ENCODE data around the gene ARHGEF38. TPM values are rescaled to one million over a fixed set of nuclear protein-coding genes. Genes with fewer than 3 reads are reported as not detected.

The ARHGEF38 gene
- total RNA-seq, 4 donors from 2014 or later, result 0.11 to 0.88 (median 0.54) TPM

- intact Hi-C loops (cut with DNase I; ENCODE audit: low total_unique reads), result no loop called here
- no peak for TF ChIP-seq POLR2A (IDR thresholded peaks at IDR 0.05)
- TF ChIP-seq CTCF (IDR thresholded peaks at IDR 0.05), result no peak
- WGBS, 2 donors, result 19 to 26% methylated on average over 1 of the region's 1 CpG
- DNase-seq (ENCODE audit: low spot score in 2 of 2), result no peak
- no peak overlapping the region for H3K4me3 ChIP-seq (ENCODE audit: low read depth, poor library complexity, severe bottlenecking)
Observed at GRCh38 chr4:105634402-105635080, 82.1 kb downstream of the ARHGEF38 start.

DNA sequence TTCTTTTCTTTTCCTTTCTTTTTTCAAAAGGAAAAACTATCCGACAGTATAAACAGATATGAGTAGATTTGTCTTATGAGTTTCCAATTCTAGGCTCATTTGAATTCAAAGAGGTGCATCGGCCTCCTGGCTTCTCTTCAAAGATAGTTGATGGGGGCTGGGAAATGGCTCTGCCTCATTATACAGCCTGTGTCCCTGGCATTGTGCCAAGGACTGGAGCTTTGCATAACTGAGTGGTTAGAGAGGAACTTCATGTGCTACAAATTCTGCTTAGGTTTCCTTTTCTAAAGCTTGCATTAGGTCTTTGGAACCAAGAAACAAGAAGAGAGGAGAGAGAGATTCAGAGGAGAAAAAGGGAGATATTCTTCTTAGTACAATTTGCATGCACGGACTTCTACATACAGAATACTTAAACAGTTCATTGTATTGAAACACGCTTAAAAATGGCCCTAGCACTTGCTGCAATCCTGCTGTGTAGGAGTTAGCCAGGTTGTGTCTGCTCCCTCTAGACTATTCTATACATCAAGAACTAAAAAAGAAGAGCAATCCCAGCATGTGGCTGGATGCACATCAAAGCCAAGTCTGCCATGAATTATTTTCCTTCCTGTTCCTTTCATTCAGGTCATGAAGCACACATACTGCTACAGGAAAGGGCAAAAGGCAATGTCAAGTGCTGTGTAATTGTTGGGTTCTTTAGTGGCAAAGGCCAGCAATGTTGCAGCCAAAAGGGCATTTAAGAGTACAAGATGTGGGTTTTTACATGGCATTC is 85.2 kb downstream of the ARHGEF38 start:
- no peak overlapping the region for H3K4me3 ChIP-seq (ENCODE audit: low read depth, poor library complexity, severe bottlenecking)
- intact Hi-C loops (cut with DNase I; ENCODE audit: low total_unique reads), result no loop called here
- DNase-seq (ENCODE audit: low spot score in 2 of 2), result peak; percentile 70 to 90
- TF ChIP-seq POLR2A (IDR thresholded peaks at IDR 0.05) (no peak), CTCF (IDR thresholded peaks at IDR 0.05) (no peak)
- 22 to 28% methylated on average over 4 of the region's 4 CpGs for WGBS, 2 donors

- 71 to 75% methylated on average over 4 of the region's 4 CpGs for WGBS, 2 donors
- DNase-seq (ENCODE audit: low spot score in 2 of 2), result no peak
- TF ChIP-seq POLR2A (IDR thresholded peaks at IDR 0.05) (no peak), CTCF (IDR thresholded peaks at IDR 0.05) (no peak)
- intact Hi-C loops (cut with DNase I; ENCODE audit: low total_unique reads), result no loop called here
- no peak overlapping the region for H3K4me3 ChIP-seq (ENCODE audit: low read depth, poor library complexity, severe bottlenecking)
Observed at GRCh38 chr4:105641845-105642244, 89.4 kb downstream of the ARHGEF38 start.

GRCh38 chr4:105644257-105644656 is 91.8 kb downstream of the ARHGEF38 start:
- intact Hi-C loops (cut with DNase I; ENCODE audit: low total_unique reads), result no loop called here
- no peak for DNase-seq (ENCODE audit: low spot score in 2 of 2)
- H3K4me3 ChIP-seq (ENCODE audit: low read depth, poor library complexity, severe bottlenecking), result no peak overlapping the region
- 25 to 48% methylated on average over 2 of the region's 2 CpGs for WGBS, 2 donors
- TF ChIP-seq CTCF (IDR thresholded peaks at IDR 0.05) (no peak), POLR2A (IDR thresholded peaks at IDR 0.05) (no peak)

DNA sequence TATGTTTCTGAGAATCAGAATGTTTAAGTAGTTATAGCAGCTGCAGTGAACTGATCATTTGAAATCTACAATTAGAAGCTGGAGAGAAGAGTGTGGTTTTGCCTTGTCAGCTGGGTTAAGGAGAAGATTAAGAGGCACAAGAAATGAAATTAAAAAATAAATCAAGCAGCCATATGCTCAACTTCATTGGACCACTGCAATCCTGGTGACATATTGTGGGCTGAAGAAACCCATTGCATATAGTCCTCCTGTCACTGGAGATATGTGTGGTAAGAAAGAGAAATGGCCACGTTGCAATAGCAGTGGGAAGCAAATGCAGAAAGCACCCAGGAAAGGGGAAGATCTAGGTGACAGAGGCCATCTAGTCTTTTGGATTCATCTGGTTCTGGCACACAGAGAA is 93.0 kb downstream of the ARHGEF38 start:
- no peak for DNase-seq (ENCODE audit: low spot score in 2 of 2)
- no peak overlapping the region for H3K4me3 ChIP-seq (ENCODE audit: low read depth, poor library complexity, severe bottlenecking)
- 65 to 68% methylated on average over 1 of the region's 1 CpG for WGBS, 2 donors
- TF ChIP-seq CTCF (IDR thresholded peaks at IDR 0.05) (no peak), POLR2A (IDR thresholded peaks at IDR 0.05) (no peak)
- intact Hi-C loops (cut with DNase I; ENCODE audit: low total_unique reads), result no loop called here

Data from lower leg skin (tissue), 4 donors.